ENCODE results near the gene NYAP2.

Gene NYAP2

GRCh38 chr2:225590932-225591331, 191.4 kb downstream of the NYAP2 start:
- no peak overlapping the region for H3K4me3 ChIP-seq (ENCODE audit: low read depth, low read length)
- H3K27ac ChIP-seq (ENCODE audit: low read depth, low read length) = no peak overlapping the region
- no peaks in the 10 kb centered on the region for H3K36me3 ChIP-seq (ENCODE audit: control insufficient read depth, insufficient read depth, low read length)
- no peaks in the 10 kb centered on the region for H3K27me3 ChIP-seq (ENCODE audit: control insufficient read depth, insufficient read depth, low read length)
- H3K9ac ChIP-seq (ENCODE audit: low read length) = no peak overlapping the region
- no peaks in the 10 kb centered on the region for H3K9me3 ChIP-seq (ENCODE audit: control insufficient read depth, insufficient read depth, low read depth, low read length)
- no peaks in the 10 kb centered on the region for H3K4me1 ChIP-seq (ENCODE audit: control insufficient read depth, insufficient read depth, low read length)

- H3K36me3 ChIP-seq (ENCODE audit: control insufficient read depth, insufficient read depth, low read length) = no peaks in the 10 kb centered on the region
- H3K4me3 ChIP-seq (ENCODE audit: low read depth, low read length) = no peak overlapping the region
- H3K27me3 ChIP-seq (ENCODE audit: control insufficient read depth, insufficient read depth, low read length) = no peaks in the 10 kb centered on the region
- H3K4me1 ChIP-seq (ENCODE audit: control insufficient read depth, insufficient read depth, low read length) = no peaks in the 10 kb centered on the region
- H3K9me3 ChIP-seq (ENCODE audit: control insufficient read depth, insufficient read depth, low read depth, low read length) = no peaks in the 10 kb centered on the region
- no peak overlapping the region for H3K27ac ChIP-seq (ENCODE audit: low read depth, low read length)
- H3K9ac ChIP-seq (ENCODE audit: low read length) = no peak overlapping the region
Measured at GRCh38 chr2:225597911-225598310, 198.4 kb downstream of the NYAP2 start.

- Histone ChIP-seq H3K4me1 (ENCODE audit: control insufficient read depth, insufficient read depth, low read length) (no peaks in the 10 kb centered on the region), H3K27ac (ENCODE audit: low read depth, low read length) (no peak overlapping the region), H3K9me3 (ENCODE audit: control insufficient read depth, insufficient read depth, low read depth, low read length) (no peaks in the 10 kb centered on the region), H3K27me3 (ENCODE audit: control insufficient read depth, insufficient read depth, low read length) (no peaks in the 10 kb centered on the region), H3K4me3 (ENCODE audit: low read depth, low read length) (no peak overlapping the region), H3K36me3 (ENCODE audit: control insufficient read depth, insufficient read depth, low read length) (no peaks in the 10 kb centered on the region), H3K9ac (ENCODE audit: low read length) (no peak overlapping the region)
Measured at GRCh38 chr2:225598426-225598825, 198.9 kb downstream of the NYAP2 start.

- Histone ChIP-seq H3K4me1 (ENCODE audit: control insufficient read depth, insufficient read depth, low read length) (no peaks in the 10 kb centered on the region), H3K36me3 (ENCODE audit: control insufficient read depth, insufficient read depth, low read length) (no peaks in the 10 kb centered on the region), H3K27me3 (ENCODE audit: control insufficient read depth, insufficient read depth, low read length) (no peaks in the 10 kb centered on the region), H3K9me3 (ENCODE audit: control insufficient read depth, insufficient read depth, low read depth, low read length) (no peaks in the 10 kb centered on the region), H3K4me3 (ENCODE audit: low read depth, low read length) (no peak overlapping the region), H3K9ac (ENCODE audit: low read length) (no peak overlapping the region), H3K27ac (ENCODE audit: low read depth, low read length) (no peak overlapping the region)
Measured at GRCh38 chr2:225598897-225599296, 199.4 kb downstream of the NYAP2 start.

GRCh38 chr2:225599856-225600255, 200.3 kb downstream of the NYAP2 start:
- H3K9ac ChIP-seq (ENCODE audit: low read length) = no peak overlapping the region
- no peak overlapping the region for H3K27ac ChIP-seq (ENCODE audit: low read depth, low read length)
- H3K9me3 ChIP-seq (ENCODE audit: control insufficient read depth, insufficient read depth, low read depth, low read length) = no peaks in the 10 kb centered on the region
- no peaks in the 10 kb centered on the region for H3K27me3 ChIP-seq (ENCODE audit: control insufficient read depth, insufficient read depth, low read length)
- H3K4me3 ChIP-seq (ENCODE audit: low read depth, low read length) = no peak overlapping the region
- H3K36me3 ChIP-seq (ENCODE audit: control insufficient read depth, insufficient read depth, low read length) = no peaks in the 10 kb centered on the region
- no peaks in the 10 kb centered on the region for H3K4me1 ChIP-seq (ENCODE audit: control insufficient read depth, insufficient read depth, low read length)

- Histone ChIP-seq H3K27me3 (ENCODE audit: control insufficient read depth, insufficient read depth, low read length) (no peaks in the 10 kb centered on the region), H3K27ac (ENCODE audit: low read depth, low read length) (no peak overlapping the region), H3K4me1 (ENCODE audit: control insufficient read depth, insufficient read depth, low read length) (no peaks in the 10 kb centered on the region), H3K36me3 (ENCODE audit: control insufficient read depth, insufficient read depth, low read length) (no peaks in the 10 kb centered on the region), H3K9ac (ENCODE audit: low read length) (no peak overlapping the region), H3K4me3 (ENCODE audit: low read depth, low read length) (no peak overlapping the region), H3K9me3 (ENCODE audit: control insufficient read depth, insufficient read depth, low read depth, low read length) (no peaks in the 10 kb centered on the region)
Measured at GRCh38 chr2:225600444-225600843, 200.9 kb downstream of the NYAP2 start.

GRCh38 chr2:225600865-225601264, 201.4 kb downstream of the NYAP2 start:
- Histone ChIP-seq H3K27me3 (ENCODE audit: control insufficient read depth, insufficient read depth, low read length) (no peaks in the 10 kb centered on the region), H3K36me3 (ENCODE audit: control insufficient read depth, insufficient read depth, low read length) (no peaks in the 10 kb centered on the region), H3K4me1 (ENCODE audit: control insufficient read depth, insufficient read depth, low read length) (no peaks in the 10 kb centered on the region), H3K4me3 (ENCODE audit: low read depth, low read length) (no peak overlapping the region), H3K27ac (ENCODE audit: low read depth, low read length) (no peak overlapping the region), H3K9me3 (ENCODE audit: control insufficient read depth, insufficient read depth, low read depth, low read length) (no peaks in the 10 kb centered on the region), H3K9ac (ENCODE audit: low read length) (no peak overlapping the region)

- Histone ChIP-seq H3K9ac (ENCODE audit: low read length) (no peak overlapping the region), H3K27me3 (ENCODE audit: control insufficient read depth, insufficient read depth, low read length) (no peaks in the 10 kb centered on the region), H3K4me1 (ENCODE audit: control insufficient read depth, insufficient read depth, low read length) (no peaks in the 10 kb centered on the region), H3K27ac (ENCODE audit: low read depth, low read length) (no peak overlapping the region), H3K4me3 (ENCODE audit: low read depth, low read length) (no peak overlapping the region), H3K36me3 (ENCODE audit: control insufficient read depth, insufficient read depth, low read length) (no peaks in the 10 kb centered on the region), H3K9me3 (ENCODE audit: control insufficient read depth, insufficient read depth, low read depth, low read length) (no peaks in the 10 kb centered on the region)
Measured at GRCh38 chr2:225602205-225602604, 202.7 kb downstream of the NYAP2 start.

GRCh38 chr2:225608136-225608535, 208.6 kb downstream of the NYAP2 start:
- H3K27me3 ChIP-seq (ENCODE audit: control insufficient read depth, insufficient read depth, low read length) = no peaks in the 10 kb centered on the region
- H3K4me1 ChIP-seq (ENCODE audit: control insufficient read depth, insufficient read depth, low read length) = no peaks in the 10 kb centered on the region
- no peak overlapping the region for H3K9ac ChIP-seq (ENCODE audit: low read length)
- H3K4me3 ChIP-seq (ENCODE audit: low read depth, low read length) = no peak overlapping the region
- no peaks in the 10 kb centered on the region for H3K36me3 ChIP-seq (ENCODE audit: control insufficient read depth, insufficient read depth, low read length)
- H3K27ac ChIP-seq (ENCODE audit: low read depth, low read length) = no peak overlapping the region
- no peaks in the 10 kb centered on the region for H3K9me3 ChIP-seq (ENCODE audit: control insufficient read depth, insufficient read depth, low read depth, low read length)

GRCh38 chr2:225612636-225613035, 213.1 kb downstream of the NYAP2 start:
- no peak overlapping the region for H3K4me3 ChIP-seq (ENCODE audit: low read depth, low read length)
- H3K27ac ChIP-seq (ENCODE audit: low read depth, low read length) = no peak overlapping the region
- no peak overlapping the region for H3K9ac ChIP-seq (ENCODE audit: low read length)
- H3K4me1 ChIP-seq (ENCODE audit: control insufficient read depth, insufficient read depth, low read length) = no peaks in the 10 kb centered on the region
- H3K27me3 ChIP-seq (ENCODE audit: control insufficient read depth, insufficient read depth, low read length) = no peaks in the 10 kb centered on the region
- no peaks in the 10 kb centered on the region for H3K9me3 ChIP-seq (ENCODE audit: control insufficient read depth, insufficient read depth, low read depth, low read length)
- H3K36me3 ChIP-seq (ENCODE audit: control insufficient read depth, insufficient read depth, low read length) = no peaks in the 10 kb centered on the region

GRCh38 chr2:225614915-225615314, 215.4 kb downstream of the NYAP2 start:
- Histone ChIP-seq H3K27me3 (ENCODE audit: control insufficient read depth, insufficient read depth, low read length) (no peaks in the 10 kb centered on the region), H3K4me1 (ENCODE audit: control insufficient read depth, insufficient read depth, low read length) (no peaks in the 10 kb centered on the region), H3K4me3 (ENCODE audit: low read depth, low read length) (no peak overlapping the region), H3K36me3 (ENCODE audit: control insufficient read depth, insufficient read depth, low read length) (no peaks in the 10 kb centered on the region), H3K9ac (ENCODE audit: low read length) (no peak overlapping the region), H3K9me3 (ENCODE audit: control insufficient read depth, insufficient read depth, low read depth, low read length) (no peaks in the 10 kb centered on the region), H3K27ac (ENCODE audit: low read depth, low read length) (no peak overlapping the region)

GRCh38 chr2:225615514-225615913, 216.0 kb downstream of the NYAP2 start:
- no peaks in the 10 kb centered on the region for H3K9me3 ChIP-seq (ENCODE audit: control insufficient read depth, insufficient read depth, low read depth, low read length)
- H3K27me3 ChIP-seq (ENCODE audit: control insufficient read depth, insufficient read depth, low read length) = no peaks in the 10 kb centered on the region
- H3K9ac ChIP-seq (ENCODE audit: low read length) = no peak overlapping the region
- no peak overlapping the region for H3K27ac ChIP-seq (ENCODE audit: low read depth, low read length)
- no peaks in the 10 kb centered on the region for H3K36me3 ChIP-seq (ENCODE audit: control insufficient read depth, insufficient read depth, low read length)
- no peaks in the 10 kb centered on the region for H3K4me1 ChIP-seq (ENCODE audit: control insufficient read depth, insufficient read depth, low read length)
- no peak overlapping the region for H3K4me3 ChIP-seq (ENCODE audit: low read depth, low read length)

Measured in HUES6 (cell line).